ENCODE measurements around the gene YTHDF1. TPM values are rescaled to one million over a fixed set of nuclear protein-coding genes. Genes with fewer than 3 reads are reported as not detected.
"Not testable (repeated sequence)": the region's sequence is repeated elsewhere in the genome, so short reads cannot be mapped to it uniquely, and the experiment has no call there.

The YTHDF1 gene
- total RNA-seq, 2 experiments from 2014 or later, result 36.2 to 38.7 TPM

GRCh38 chr20:63160641-63161175, 55.2 kb downstream of the YTHDF1 start:
- Mint-ChIP-seq H3K4me3 (no peak overlapping the region), H3K27ac (no peak overlapping the region), H3K9me3 (ENCODE audit: insufficient read depth) (no peaks in the 10 kb centered on the region), H3K27me3 (ENCODE audit: low read depth) (peaks cover 3% of the 10 kb centered on the region), H3K36me3 (ENCODE audit: low read depth) (no peaks in the 10 kb centered on the region), H3K4me1 (ENCODE audit: low read depth) (no peaks in the 10 kb centered on the region)
- POLR2A ChIA-PET, result no interaction called here
- CTCF ChIA-PET, result no interaction called here
- DNase-seq (no peak), ATAC-seq (no peak)

DNA sequence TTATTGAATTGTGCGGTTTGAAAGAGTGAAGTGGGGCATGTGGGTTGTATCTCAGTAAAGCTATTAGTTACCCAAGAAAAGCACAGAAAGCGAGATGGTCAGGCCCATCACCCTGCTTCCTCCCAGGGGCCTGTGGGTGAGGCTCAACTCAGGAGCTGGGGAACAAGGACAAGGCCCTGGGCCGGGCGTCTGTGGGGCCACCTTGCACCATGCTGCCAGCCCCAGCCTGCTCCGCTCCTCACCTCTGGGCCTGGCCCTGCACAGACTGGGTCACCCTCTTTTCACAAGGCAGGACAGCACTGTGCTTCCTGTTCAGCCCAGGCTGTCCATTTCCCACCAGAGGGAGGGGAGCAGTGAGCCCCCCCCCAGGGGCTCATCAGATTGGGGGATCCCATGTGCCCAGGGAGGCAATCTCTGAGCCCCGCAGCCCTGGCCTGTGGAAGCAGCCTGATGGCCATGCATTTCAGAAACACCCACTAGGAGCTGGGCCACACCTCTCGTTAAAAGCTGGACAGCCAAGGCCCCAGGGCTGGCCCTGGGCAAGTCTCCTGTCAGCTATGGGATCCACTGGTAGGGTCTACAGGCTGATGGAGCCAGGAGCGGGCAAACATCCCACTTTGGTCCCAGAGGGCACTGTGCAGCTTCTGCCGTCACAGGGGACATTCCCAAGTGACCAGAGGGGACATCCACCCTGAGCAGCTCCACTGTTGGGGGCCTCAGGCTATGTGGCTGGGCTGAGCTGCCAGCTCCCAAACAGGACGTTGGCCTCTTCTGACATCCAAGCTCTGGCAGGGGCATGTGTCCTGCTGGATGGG, 55.9 kb downstream of the YTHDF1 start:
- ChIA-PET POLR2A (no interaction called here), CTCF (no interaction called here)
- Mint-ChIP-seq H3K36me3 (ENCODE audit: low read depth) (no peaks in the 10 kb centered on the region), H3K27me3 (ENCODE audit: low read depth) (peaks cover 3% of the 10 kb centered on the region), H3K27ac (no peak overlapping the region), H3K9me3 (ENCODE audit: insufficient read depth) (no peaks in the 10 kb centered on the region), H3K4me3 (no peak overlapping the region), H3K4me1 (ENCODE audit: low read depth) (no peaks in the 10 kb centered on the region)
- ATAC-seq (no peak), DNase-seq (no peak)

DNA sequence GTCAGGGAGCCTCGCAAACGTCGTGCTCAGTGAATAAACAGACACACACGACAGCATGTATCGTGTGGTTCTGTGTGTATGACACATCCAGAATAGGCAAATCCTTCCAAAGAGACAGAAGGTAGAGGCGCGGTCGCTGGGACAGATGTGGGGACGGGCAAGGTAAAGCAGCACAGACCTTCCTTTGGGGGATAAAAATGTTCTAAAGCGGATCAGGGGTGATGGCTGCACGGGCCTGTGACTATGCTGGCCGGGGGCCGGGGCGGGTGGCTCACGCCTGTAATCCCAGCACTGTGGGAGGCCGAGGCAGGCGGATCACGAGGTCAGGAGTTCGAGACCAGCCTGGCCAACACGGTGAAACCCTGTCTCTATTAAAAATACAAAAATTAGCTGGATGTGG, 56.7 kb downstream of the YTHDF1 start:
- CTCF ChIA-PET; H3K27me3 Mint-ChIP-seq (ENCODE audit: low read depth); H3K4me3 Mint-ChIP-seq; POLR2A ChIA-PET; H3K9me3 Mint-ChIP-seq (ENCODE audit: insufficient read depth); H3K4me1 Mint-ChIP-seq (ENCODE audit: low read depth); ATAC-seq; H3K36me3 Mint-ChIP-seq (ENCODE audit: low read depth); H3K27ac Mint-ChIP-seq; DNase-seq: not testable (repeated sequence)

DNA sequence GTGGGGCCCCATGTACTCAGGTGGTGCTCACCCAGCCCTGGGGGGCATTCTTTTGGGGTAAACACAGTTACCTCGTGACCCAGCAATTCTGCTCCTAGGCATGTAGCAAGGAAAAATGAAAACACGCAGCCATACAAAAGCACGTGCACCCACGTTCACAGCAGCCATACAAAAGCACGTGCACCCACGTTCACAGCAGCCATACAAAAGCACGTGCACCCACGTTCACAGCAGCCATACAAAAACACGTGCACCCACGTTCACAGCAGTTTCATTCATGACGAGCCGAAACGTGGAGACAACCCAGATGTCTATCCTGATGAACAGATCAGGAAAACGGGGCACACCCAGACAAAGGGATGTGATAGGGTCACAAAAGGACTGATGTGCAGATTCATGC, 57.1 kb downstream of the YTHDF1 start:
- no peak for DNase-seq

DNA sequence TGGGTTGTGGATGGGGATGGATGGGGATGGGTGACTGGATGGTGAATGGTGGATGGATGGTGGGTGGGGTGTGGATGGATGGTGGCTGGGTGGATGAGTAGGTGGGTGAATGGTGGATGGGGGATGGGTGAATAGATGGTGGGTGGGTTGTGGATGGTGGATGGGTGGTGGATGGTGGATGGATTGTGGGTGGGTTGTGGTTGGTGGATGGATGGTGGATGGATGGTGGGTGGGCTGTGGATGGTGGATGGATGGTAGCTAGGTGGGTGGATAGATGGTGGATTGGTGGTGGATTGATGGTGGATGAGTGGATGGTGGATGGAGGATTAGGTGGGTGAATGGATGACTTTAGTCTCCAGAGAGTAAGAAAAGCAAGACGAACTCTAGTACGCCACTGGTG, 57.6 kb downstream of the YTHDF1 start:
- Mint-ChIP-seq H3K4me1 (ENCODE audit: low read depth) (no peaks in the 10 kb centered on the region), H3K27me3 (ENCODE audit: low read depth) (peaks cover 3% of the 10 kb centered on the region), H3K27ac (no peak overlapping the region), H3K36me3 (ENCODE audit: low read depth) (no peaks in the 10 kb centered on the region), H3K9me3 (ENCODE audit: insufficient read depth) (no peaks in the 10 kb centered on the region), H3K4me3 (no peak overlapping the region)
- DNase-seq (no peak), ATAC-seq (no peak)
- CTCF ChIA-PET, result no interaction called here
- POLR2A ChIA-PET, result no interaction called here

More for the DNA sequence above, 57.1 kb downstream of the YTHDF1 start:
- H3K9me3 Mint-ChIP-seq (ENCODE audit: insufficient read depth), result no peaks in the 10 kb centered on the region
- H3K36me3 Mint-ChIP-seq (ENCODE audit: low read depth), result no peaks in the 10 kb centered on the region
- ChIA-PET POLR2A (no interaction called here), CTCF (no interaction called here)
- H3K27me3 Mint-ChIP-seq (ENCODE audit: low read depth), result peaks cover 6% of the 10 kb centered on the region
- no peak for ATAC-seq
- no peaks in the 10 kb centered on the region for H3K4me1 Mint-ChIP-seq (ENCODE audit: low read depth)
- no peak overlapping the region for H3K27ac Mint-ChIP-seq
- H3K4me3 Mint-ChIP-seq, result no peak overlapping the region

- H3K4me1 Mint-ChIP-seq (ENCODE audit: low read depth); H3K27ac Mint-ChIP-seq; CTCF ChIA-PET; H3K4me3 Mint-ChIP-seq; DNase-seq; H3K27me3 Mint-ChIP-seq (ENCODE audit: low read depth); ATAC-seq; POLR2A ChIA-PET; H3K9me3 Mint-ChIP-seq (ENCODE audit: insufficient read depth); H3K36me3 Mint-ChIP-seq (ENCODE audit: low read depth): not testable (repeated sequence)
These were observed 58.5 kb downstream of the YTHDF1 start for GRCh38 chr20:63157431-63157830.

DNA sequence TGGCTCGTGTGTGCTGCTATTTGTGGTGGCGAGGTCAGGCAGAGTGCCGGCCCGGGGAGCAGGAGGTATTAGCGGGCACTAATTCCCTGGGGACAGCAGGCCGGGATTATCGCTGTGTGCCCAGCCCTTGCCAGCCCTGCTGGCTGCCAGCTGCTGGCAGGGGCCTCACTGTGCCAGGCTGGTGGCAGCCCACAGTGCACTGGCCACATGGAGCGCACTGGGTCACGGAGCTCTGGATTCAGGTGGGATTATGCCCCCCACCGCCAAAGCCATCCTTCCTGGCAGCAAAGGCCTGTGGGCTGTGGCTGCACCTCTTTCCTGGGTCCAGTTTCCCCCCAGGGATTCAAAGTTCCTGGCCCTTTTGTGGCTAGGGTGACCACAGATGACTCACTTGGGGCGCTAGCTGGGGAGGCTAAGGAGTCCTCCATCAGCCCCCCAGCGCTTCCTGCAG, 59.7 kb downstream of the YTHDF1 start:
- peaks cover 3% of the 10 kb centered on the region for H3K27me3 Mint-ChIP-seq (ENCODE audit: low read depth)
- POLR2A ChIA-PET, result no interaction called here
- H3K36me3 Mint-ChIP-seq (ENCODE audit: low read depth), result no peaks in the 10 kb centered on the region
- DNase-seq, result no peak
- no peak overlapping the region for H3K27ac Mint-ChIP-seq
- CTCF ChIA-PET, result no interaction called here
- no peaks in the 10 kb centered on the region for H3K4me1 Mint-ChIP-seq (ENCODE audit: low read depth)
- no peak overlapping the region for H3K4me3 Mint-ChIP-seq
- no peak for ATAC-seq
- no peaks in the 10 kb centered on the region for H3K9me3 Mint-ChIP-seq (ENCODE audit: insufficient read depth)

DNA sequence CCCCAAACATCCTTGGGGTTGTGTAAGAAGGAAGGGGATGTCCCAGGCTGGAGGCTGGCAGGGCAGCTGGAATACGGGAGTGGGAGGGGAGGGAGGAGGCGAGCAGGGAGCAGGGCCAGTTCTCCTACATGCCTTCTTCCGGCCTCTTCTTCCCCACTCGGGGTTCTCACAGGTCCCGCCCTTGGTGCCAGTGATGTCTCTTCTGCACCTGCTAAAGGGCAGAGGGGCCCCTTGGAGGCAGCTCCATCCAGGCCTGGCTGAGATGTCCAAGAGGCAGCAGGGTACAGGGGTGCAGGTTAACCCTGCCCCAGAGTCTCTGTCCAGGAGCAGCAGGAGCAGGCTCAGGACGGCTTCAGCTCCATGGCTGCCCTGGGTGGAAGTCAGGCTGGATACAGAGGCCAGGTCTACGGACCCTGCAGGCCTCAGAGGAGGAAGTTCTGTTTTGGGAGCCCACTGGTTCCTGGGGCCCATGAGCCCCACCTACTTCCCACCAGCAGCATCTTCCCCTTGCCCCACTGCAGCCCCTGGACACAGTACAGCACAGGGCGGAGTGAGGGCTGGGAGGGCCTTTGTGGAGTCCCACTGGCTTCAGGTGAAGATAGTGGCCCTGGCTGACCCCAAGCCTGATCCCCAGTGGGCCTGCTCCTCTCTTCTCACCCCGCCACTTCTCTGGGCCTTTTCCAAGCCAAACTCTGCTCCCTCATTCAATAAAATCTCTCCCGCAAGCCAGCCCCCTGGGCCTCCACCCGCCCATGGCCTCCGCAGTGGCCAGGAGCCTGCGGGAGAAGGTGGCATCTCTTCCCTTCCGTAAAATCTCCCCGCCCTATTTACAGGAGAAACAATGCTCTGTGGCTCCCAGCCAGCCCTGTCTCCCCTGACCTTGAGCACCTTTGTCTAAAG, 60.4 kb downstream of the YTHDF1 start:
- Mint-ChIP-seq H3K27ac (no peak overlapping the region), H3K36me3 (ENCODE audit: low read depth) (no peaks in the 10 kb centered on the region), H3K9me3 (ENCODE audit: insufficient read depth) (no peaks in the 10 kb centered on the region), H3K4me3 (no peak overlapping the region), H3K4me1 (ENCODE audit: low read depth) (no peaks in the 10 kb centered on the region), H3K27me3 (ENCODE audit: low read depth) (peaks cover 3% of the 10 kb centered on the region)
- CTCF ChIA-PET, result no interaction called here
- ATAC-seq, result no peak
- POLR2A ChIA-PET, result no interaction called here
- no peak for DNase-seq

GRCh38 chr20:63154395-63154794, 61.5 kb downstream of the YTHDF1 start:
- CTCF ChIA-PET, result no interaction called here
- DNase-seq, result no peak
- no peak overlapping the region for H3K4me3 Mint-ChIP-seq

GRCh38 chr20:63153254-63154221, 62.4 kb downstream of the YTHDF1 start:
- H3K4me3 Mint-ChIP-seq, result no peak overlapping the region
- ChIA-PET CTCF (no interaction called here), POLR2A (no interaction called here)
- H3K9me3 Mint-ChIP-seq (ENCODE audit: insufficient read depth), result no peaks in the 10 kb centered on the region
- H3K36me3 Mint-ChIP-seq (ENCODE audit: low read depth), result no peaks in the 10 kb centered on the region
- DNase-seq (no peak), ATAC-seq (no peak)
- no peaks in the 10 kb centered on the region for H3K4me1 Mint-ChIP-seq (ENCODE audit: low read depth)
- peaks cover 3% of the 10 kb centered on the region for H3K27me3 Mint-ChIP-seq (ENCODE audit: low read depth)
- H3K27ac Mint-ChIP-seq, result no peak overlapping the region

More at GRCh38 chr20:63154395-63154794, 61.5 kb downstream of the YTHDF1 start:
- Mint-ChIP-seq H3K9me3 (ENCODE audit: insufficient read depth) (no peaks in the 10 kb centered on the region), H3K27me3 (ENCODE audit: low read depth) (peaks cover 3% of the 10 kb centered on the region), H3K4me1 (ENCODE audit: low read depth) (no peaks in the 10 kb centered on the region), H3K36me3 (ENCODE audit: low read depth) (no peaks in the 10 kb centered on the region), H3K27ac (no peak overlapping the region)
- ATAC-seq, result no peak
- POLR2A ChIA-PET, result no interaction called here

DNA sequence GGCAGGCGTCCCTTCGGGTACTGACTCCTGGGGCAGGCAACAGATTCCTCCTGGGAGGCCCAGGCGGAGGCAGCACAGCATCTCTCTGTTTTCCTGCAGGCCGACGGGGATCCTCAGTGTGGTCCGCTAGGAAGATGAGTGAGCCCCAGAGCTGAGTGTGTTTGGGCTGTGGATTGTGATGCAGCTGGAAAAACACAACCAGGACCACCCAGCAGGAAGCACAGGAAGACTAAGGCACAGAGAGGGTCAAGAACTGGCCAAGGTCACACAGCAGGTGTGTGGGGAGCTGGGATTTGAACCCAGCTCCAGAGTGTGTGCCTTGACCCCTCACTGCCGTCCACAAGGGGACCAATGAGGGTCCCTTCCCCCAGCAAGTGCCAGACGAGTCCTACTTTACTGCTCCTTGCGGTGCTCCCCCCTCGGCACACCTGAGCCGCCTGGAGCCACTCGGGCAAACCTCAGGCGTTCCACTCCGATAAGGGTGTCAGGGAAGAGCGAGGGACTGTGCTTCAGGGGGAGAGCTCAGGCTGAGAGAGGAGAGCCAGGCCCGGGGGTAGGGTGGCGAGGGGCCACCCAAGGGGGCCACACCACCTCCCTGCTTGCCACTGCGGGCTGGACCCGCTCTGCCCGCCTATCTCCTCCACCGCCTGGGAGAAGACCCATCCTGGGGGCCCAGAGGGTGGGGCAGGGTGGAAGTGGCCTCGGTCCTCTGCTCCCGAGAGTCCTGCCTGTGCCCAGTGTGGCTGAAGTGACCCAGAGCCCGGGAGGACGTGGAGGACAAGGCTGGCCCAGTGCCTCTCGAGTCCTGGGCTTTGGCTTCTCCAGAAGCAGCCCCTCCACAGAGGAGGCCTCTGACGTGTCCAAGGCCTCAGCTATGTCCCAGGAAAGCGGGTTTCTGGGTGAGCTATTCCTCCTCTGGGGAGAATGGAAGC, 63.3 kb downstream of the YTHDF1 start:
- ChIA-PET CTCF (no interaction called here), POLR2A (no interaction called here)
- ATAC-seq, result no peak

More for the DNA sequence above, 63.3 kb downstream of the YTHDF1 start:
- Mint-ChIP-seq H3K9me3 (ENCODE audit: insufficient read depth) (no peaks in the 10 kb centered on the region), H3K36me3 (ENCODE audit: low read depth) (no peaks in the 10 kb centered on the region), H3K4me3 (no peak overlapping the region), H3K27ac (no peak overlapping the region), H3K4me1 (ENCODE audit: low read depth) (no peaks in the 10 kb centered on the region), H3K27me3 (ENCODE audit: low read depth) (peaks cover 8% of the 10 kb centered on the region)
- DNase-seq, result no peak

Measured in activated CD8-positive, alpha-beta T cell treated with anti-CD3 and anti-CD28 coated beads, Interleukin-2, amount 10 ng/mL, durations not matched to agents 7 days and 5 days (primary cell).